DND-41 (cell line): ENCODE data around the gene ZDHHC22.

ENCODE experiments used
- CTCF ChIP-seq: IDR thresholded peaks from 2 replicates; pipeline ENCODE4 v1.5.1; 2012; ENCODE audit warnings: borderline replicate concordance, low read length, moderate library complexity, mild to moderate bottlenecking; ENCODE audit not compliant: poor library complexity, severe bottlenecking; ENCODE audit errors: extremely low read depth
- EZH2 ChIP-seq: IDR thresholded peaks from 3 replicates; pipeline ENCODE4 v1.6.1; 2012; ENCODE audit warnings: borderline replicate concordance, low read depth, mild to moderate bottlenecking, moderate library complexity, low read length, inconsistent platforms; ENCODE audit not compliant: severe bottlenecking

- no peak for TF ChIP-seq CTCF
- no peak for TF ChIP-seq EZH2
These were observed 1.5 kb upstream of the ZDHHC22 start for GRCh38 chr14:77143071-77143470.
